Muscle layer of duodenum (tissue), 2 donors: ENCODE data around the gene TYW1B.
"Not testable (repeated sequence)": the region's sequence is repeated elsewhere in the genome, so short reads cannot be mapped to it uniquely, and the experiment has no call there.

Experiments
- H3K27ac ChIP-seq: one replicate; pipeline ENCODE4 v1.7.0; 2013; ENCODE audit warnings: mild to moderate bottlenecking, low read length
- H3K27me3 ChIP-seq: one replicate; pipeline ENCODE4 v1.7.0; 2013; ENCODE audit warnings: low read depth, mild to moderate bottlenecking, control low read depth, low read length
- H3K36me3 ChIP-seq, 2 donors: one replicate each; pipeline ENCODE4 v1.7.0; 2013; ENCODE audit warnings: low read length in 2 of 2, control low read depth in 1 of 2, mild to moderate bottlenecking in 1 of 2; ENCODE audit not compliant: insufficient read depth in 2 of 2, control insufficient read depth in 1 of 2
- H3K4me1 ChIP-seq, 2 donors: one replicate each; pipeline ENCODE4 v1.7.0; 2013; ENCODE audit warnings: low read length in 2 of 2, mild to moderate bottlenecking in 2 of 2, control low read depth in 1 of 2, moderate library complexity in 1 of 2; ENCODE audit not compliant: insufficient read depth in 2 of 2, control insufficient read depth in 1 of 2
- H3K4me3 ChIP-seq, 2 donors: one replicate each; pipeline ENCODE4 v1.7.0; 2013; ENCODE audit warnings: low read length in 2 of 2, low read depth in 1 of 2, mild to moderate bottlenecking in 1 of 2
- H3K9me3 ChIP-seq, 2 donors: one replicate each; pipeline ENCODE4 v1.7.0; 2013; ENCODE audit warnings: low read length in 2 of 2, control low read depth in 1 of 2, mild to moderate bottlenecking in 1 of 2; ENCODE audit not compliant: control insufficient read depth in 1 of 2
- donor health status: healthy.

Gene TYW1B, protein sequence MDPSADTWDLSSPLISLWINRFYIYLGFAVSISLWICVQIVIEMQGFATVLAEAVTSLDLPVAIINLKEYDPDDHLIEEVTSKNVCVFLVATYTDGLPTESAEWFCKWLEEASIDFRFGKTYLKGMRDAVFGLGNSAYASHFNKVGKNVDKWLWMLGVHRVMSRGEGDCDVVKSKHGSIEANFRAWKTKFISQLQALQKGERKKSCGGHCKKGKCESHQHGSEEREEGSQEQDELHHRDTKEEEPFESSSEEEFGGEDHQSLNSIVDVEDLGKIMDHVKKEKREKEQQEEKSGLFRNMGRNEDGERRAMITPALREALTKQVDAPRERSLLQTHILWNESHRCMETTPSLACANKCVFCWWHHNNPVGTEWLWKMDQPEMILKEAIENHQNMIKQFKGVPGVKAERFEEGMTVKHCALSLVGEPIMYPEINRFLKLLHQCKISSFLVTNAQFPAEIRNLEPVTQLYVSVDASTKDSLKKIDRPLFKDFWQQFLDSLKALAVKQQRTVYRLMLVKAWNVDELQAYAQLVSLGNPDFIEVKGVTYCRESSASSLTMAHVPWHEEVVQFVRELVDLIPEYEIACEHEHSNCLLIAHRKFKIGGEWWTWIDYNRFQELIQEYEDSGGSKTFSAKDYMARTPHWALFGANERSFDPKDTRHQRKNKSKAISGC

DNA sequence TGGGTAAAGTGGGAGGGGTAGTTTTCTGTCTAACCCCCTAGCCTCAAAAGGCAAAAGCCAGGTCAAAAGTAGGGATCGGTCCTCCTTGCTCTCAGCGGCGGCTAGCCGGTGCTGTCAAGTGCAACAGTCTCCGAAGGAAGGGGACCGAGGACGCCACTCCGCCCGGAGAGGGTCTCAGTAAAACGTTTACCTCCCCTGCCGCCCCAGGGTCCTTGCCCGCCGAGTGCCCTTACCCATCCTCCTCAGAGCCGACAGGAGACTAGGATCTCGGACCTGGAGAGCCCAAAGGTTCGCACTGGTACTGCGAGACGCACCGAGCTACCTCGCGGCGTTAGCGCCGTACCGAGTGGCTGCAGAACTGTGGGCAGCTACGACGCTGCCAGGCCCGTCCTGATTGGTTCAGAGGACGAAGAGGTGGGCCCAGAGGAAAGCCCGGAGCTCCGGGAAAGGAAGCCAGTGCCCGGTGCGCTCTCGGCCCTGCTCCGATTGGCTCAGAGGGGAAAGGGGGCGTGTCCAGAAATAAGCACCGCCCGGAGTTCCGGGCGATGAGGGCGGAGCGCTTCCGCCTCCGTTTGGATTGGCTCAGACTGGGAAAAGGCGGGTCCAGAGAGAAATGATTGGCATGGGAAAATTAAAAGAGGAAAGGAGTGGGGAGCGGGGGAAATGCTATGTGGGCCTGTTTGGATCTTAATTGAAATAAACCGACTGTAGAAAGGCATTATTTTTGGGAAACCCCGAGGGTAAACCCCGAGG lies at the start of gene TYW1B:
TYW1B (minus strand) TSS at position 362 of the 753 bp plus-strand sequence; CDS start at position 237, 125 bp downstream.
- Histone ChIP-seq H3K27ac (peak within 1 kb of the TSS; percentile 31), H3K4me1 (peaks cover 0 to 14% of the 10 kb centered on the region in 2 donors), H3K36me3 (peaks cover 4 to 15% of the 10 kb centered on the region in 2 donors), H3K4me3 (peak within 1 kb of the TSS; percentile 73 to 87)
- H3K27me3 ChIP-seq, H3K9me3 ChIP-seq: not testable (repeated sequence)

DNA sequence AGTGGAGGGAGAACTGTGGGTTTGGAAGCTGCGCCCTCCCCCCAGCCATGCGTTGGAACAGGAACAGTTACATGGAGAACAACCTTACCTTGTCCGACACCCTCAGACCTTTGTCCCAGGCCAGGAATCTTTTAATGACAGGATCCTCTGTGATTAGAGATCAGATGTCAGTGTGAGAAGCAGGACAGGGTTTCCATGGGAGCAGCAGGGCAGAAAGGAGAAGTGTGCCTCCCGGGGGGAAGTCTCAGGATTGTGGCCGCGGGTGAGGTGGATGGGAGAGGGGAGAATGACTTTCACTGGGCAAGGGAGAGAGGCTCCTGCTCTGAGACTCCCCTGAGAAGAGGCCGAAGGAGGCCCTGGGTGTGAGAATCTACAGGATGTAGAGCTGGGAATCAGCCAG lies 39.6 kb upstream of the TYW1B start:
- not testable (repeated sequence) for H3K36me3 ChIP-seq, H3K4me1 ChIP-seq, H3K4me3 ChIP-seq, H3K27me3 ChIP-seq, H3K27ac ChIP-seq, H3K9me3 ChIP-seq

DNA sequence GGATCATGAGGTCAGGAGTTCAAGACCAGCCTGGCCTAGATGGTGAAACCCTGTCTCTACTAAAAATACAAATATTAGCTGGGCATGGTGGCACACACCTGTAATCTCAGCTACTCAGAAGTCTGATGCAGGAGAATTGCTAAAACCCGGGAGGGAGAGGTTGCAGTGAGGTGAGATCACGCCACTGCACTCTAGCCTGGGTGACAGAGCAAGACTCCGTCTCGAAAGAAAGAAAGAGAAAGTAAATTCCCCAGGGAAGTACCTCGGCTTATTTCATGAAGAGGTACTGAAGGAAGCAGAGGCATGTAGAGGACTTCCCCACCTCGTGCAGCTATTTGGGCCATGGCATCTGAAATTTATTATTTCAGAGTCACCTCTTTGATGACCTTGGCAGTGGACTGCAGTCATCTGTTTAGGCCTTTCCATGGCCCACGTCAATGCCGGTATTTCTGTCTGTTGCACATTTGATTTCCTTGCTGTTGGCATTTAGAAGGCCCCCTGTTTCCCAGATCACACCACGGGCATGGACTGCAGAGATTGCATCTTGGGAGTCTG lies 30.9 kb upstream of the TYW1B start:
- not testable (repeated sequence) for H3K27ac ChIP-seq, H3K4me1 ChIP-seq, H3K4me3 ChIP-seq, H3K36me3 ChIP-seq, H3K9me3 ChIP-seq, H3K27me3 ChIP-seq

DNA sequence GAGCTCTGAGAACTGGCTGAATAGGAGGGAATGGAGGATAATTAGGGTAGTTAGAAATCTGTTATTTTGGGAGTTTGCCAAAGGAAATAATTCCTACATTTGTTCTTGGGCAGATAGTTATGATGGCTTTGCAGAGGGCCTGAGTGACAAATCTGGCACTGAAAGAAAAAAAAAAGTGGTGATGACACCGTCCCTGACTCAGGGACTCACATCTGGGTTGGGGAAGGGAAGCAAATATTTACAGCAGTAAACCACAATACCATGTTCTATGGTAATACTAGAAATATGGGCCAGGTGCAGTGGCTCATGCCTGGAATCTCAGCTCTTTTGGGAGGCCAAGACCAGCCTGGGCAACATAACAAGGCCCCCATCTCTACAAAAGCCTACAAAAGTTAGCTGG lies 29.9 kb upstream of the TYW1B start:
- not testable (repeated sequence) for H3K36me3 ChIP-seq, H3K4me1 ChIP-seq, H3K9me3 ChIP-seq, H3K27me3 ChIP-seq, H3K27ac ChIP-seq, H3K4me3 ChIP-seq

DNA sequence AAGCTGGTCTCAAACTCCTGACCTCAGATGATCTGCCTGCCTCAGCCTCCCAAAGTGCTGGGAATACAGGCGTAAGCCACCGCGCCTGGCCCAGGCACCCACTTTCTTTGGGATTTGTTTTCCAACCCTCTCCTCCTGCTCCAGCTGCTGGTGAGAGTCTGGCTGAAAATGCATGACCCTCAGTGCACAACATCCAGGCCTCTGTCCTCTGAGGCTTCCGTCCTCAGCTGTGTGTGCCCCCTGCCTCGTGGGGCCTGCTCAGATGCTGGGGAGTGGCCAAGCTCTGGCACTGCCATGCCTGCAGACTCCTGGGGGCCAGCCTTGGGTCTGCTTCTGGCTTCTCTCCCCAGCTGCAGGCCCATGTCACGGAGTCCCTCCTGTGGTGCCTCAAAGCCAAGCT lies 27.3 kb upstream of the TYW1B start:
- H3K27ac ChIP-seq, H3K36me3 ChIP-seq, H3K9me3 ChIP-seq, H3K27me3 ChIP-seq, H3K4me1 ChIP-seq, H3K4me3 ChIP-seq: not testable (repeated sequence)

- H3K4me1 ChIP-seq, result not testable (repeated sequence)
Observed at GRCh38 chr7:72852937-72853336, 24.9 kb upstream of the TYW1B start.

DNA sequence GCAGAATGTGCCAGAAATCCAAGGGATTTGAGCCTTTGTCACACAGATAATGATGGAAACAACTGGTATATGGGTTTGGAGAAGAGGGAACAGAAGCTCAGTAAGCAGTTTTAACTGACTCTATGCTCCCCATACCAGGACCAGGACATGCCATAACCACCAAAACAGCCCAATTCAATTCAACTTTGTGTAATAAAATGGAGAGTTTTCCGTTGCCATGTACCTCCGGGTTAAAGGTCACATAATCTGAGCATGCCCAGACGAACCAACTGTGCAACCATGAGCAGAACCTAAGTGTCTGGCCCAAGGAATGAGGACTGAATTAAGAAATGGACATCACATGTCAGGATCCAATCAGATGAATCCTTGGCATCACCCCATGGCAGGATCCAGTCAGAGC lies 22.7 kb upstream of the TYW1B start:
- not testable (repeated sequence) for H3K27me3 ChIP-seq, H3K36me3 ChIP-seq, H3K9me3 ChIP-seq, H3K4me1 ChIP-seq, H3K27ac ChIP-seq, H3K4me3 ChIP-seq

More at GRCh38 chr7:72852937-72853336, 24.9 kb upstream of the TYW1B start:
- H3K27ac ChIP-seq, H3K27me3 ChIP-seq, H3K36me3 ChIP-seq, H3K9me3 ChIP-seq, H3K4me3 ChIP-seq: not testable (repeated sequence)

DNA sequence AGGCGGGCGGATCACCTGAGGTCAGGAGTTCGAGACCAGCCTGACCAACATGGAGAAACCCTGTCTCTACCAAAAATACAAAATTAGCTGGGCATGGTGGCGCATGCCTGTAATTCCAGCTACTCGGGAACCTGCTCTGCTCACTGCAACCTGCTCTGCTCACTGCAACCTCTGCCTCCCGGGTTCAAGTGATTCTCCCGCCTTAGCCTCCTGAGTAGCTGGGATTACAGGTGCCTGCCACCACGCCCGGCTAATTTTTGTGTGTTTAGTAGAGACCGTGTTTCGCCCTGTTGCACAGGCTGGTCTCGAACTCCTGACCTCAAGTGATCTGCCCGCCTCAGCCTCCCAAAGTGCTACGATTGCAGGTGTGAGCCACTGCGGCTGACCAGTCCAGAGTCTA lies 16.1 kb upstream of the TYW1B start:
- not testable (repeated sequence) for H3K36me3 ChIP-seq, H3K27me3 ChIP-seq, H3K4me1 ChIP-seq, H3K27ac ChIP-seq, H3K4me3 ChIP-seq, H3K9me3 ChIP-seq

DNA sequence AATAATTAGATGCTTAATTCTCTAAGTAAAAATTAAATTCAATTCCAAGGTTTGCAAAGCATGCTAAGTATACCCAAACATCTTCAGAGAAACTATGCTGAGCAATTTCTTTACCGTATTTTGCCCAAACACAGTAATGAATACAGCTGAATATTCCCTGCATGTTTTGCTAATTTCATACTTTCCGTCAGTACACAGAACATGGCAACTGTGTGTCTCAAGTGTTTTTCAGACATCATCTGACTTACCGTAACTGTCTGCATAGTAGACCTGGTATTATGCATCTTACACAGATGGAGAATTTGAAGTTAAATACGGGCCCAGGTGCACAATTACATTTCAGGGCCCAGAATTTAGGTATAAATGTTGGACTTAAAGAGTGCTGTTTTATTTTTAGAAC lies 15.2 kb upstream of the TYW1B start:
- not testable (repeated sequence) for H3K4me3 ChIP-seq, H3K27ac ChIP-seq, H3K9me3 ChIP-seq, H3K27me3 ChIP-seq, H3K36me3 ChIP-seq, H3K4me1 ChIP-seq

- H3K36me3 ChIP-seq, result peaks cover 0 to 12% of the 10 kb centered on the region in 2 donors
- H3K9me3 ChIP-seq, H3K27ac ChIP-seq, H3K27me3 ChIP-seq, H3K4me3 ChIP-seq, H3K4me1 ChIP-seq: not testable (repeated sequence)
Observed at GRCh38 chr7:72840966-72841511, 13.0 kb upstream of the TYW1B start.

- H3K4me1 ChIP-seq, H3K27me3 ChIP-seq, H3K4me3 ChIP-seq, H3K9me3 ChIP-seq, H3K27ac ChIP-seq: not testable (repeated sequence)
- peaks cover 0 to 21% of the 10 kb centered on the region in 2 donors for H3K36me3 ChIP-seq
Observed at GRCh38 chr7:72838315-72838714, 10.3 kb upstream of the TYW1B start.
